ENCODE data around the gene CSNK2A2.

CSNK2A2 gene

DNA sequence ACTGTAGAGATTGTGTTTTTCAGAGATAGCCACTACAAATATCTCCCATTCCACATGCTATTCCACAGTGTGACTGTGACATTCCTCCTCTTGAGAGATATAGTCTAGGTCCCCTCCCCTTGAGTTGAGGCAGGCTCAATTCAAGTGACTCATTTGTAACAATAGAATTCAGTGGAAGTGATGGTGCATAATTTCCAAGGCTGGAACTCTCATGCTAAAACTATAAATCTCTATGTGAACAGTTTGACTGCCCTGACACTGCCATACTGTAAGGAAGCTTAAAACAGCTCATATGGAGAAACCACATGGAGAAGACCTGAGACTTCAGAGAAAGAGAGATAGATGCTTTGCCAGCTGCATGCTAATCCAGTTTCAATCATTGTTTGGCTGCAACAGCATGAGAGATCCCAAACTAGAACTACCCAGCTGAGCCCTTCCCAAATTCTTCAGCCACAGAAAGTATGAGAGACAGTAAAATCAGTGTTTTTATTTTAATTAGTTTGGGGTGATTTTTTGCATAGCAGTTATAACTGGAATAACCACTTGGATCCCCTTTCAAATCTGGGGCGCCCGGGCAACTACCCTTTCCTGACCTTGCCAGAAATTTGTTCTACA, 19.5 kb upstream of the CSNK2A2 start:
- TF ChIP-seq, protein P1, sequence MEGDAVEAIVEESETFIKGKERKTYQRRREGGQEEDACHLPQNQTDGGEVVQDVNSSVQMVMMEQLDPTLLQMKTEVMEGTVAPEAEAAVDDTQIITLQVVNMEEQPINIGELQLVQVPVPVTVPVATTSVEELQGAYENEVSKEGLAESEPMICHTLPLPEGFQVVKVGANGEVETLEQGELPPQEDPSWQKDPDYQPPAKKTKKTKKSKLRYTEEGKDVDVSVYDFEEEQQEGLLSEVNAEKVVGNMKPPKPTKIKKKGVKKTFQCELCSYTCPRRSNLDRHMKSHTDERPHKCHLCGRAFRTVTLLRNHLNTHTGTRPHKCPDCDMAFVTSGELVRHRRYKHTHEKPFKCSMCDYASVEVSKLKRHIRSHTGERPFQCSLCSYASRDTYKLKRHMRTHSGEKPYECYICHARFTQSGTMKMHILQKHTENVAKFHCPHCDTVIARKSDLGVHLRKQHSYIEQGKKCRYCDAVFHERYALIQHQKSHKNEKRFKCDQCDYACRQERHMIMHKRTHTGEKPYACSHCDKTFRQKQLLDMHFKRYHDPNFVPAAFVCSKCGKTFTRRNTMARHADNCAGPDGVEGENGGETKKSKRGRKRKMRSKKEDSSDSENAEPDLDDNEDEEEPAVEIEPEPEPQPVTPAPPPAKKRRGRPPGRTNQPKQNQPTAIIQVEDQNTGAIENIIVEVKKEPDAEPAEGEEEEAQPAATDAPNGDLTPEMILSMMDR (IDR thresholded peaks at IDR 0.05; ENCODE audit: low read depth, low read length, missing control alignments), result no peak
- H3K4me3 ChIP-seq (ENCODE audit: low read depth, low read length), result no peak overlapping the region
- DNase-seq (ENCODE audit: low read depth), result no peak

DNA sequence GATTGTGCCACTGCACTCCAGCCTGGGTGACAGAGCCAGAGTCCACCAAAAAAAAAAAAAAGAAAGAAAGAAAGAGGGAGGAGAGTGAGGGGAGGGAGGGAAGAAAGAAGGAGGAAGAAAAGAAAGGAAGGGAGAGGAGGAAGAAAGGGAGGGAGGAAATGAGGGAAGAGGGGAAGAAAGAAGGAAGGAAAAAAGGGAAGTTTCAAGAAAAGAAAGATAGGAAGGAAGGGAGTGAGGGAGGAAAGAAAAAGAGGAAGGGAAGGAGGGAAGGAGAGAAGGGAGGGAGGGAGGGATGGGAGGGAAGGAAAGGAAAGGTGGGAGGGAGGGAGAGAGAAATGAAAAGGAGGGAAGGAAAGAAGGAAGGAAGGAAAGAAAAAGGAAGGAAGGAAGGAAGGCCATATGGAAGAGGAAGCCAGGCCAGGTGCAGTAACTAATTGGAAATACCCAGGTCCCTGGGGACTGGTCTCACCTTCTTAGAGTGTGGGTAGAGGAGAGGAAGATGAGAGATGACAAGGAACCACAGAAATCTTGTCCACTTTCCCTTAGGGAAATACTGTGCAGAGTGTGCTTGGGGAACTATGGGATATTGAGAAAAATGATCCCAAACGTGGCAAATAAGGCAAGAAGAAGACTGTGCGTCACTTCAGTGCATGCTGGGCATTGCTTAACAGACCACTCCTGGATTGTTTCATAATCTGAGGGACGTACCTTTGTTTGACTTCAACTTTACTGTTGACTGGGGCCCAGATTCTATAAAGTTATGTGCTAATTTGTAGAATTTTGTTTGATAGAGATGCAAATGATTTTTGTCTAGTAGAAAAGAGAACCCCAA, 15.1 kb upstream of the CSNK2A2 start:
- no peak overlapping the region for H3K4me3 ChIP-seq (ENCODE audit: low read depth, low read length)
- no peak for DNase-seq (ENCODE audit: low read depth)
- TF ChIP-seq, protein P1 (IDR thresholded peaks at IDR 0.05; ENCODE audit: low read depth, low read length, missing control alignments), result no peak

DNA sequence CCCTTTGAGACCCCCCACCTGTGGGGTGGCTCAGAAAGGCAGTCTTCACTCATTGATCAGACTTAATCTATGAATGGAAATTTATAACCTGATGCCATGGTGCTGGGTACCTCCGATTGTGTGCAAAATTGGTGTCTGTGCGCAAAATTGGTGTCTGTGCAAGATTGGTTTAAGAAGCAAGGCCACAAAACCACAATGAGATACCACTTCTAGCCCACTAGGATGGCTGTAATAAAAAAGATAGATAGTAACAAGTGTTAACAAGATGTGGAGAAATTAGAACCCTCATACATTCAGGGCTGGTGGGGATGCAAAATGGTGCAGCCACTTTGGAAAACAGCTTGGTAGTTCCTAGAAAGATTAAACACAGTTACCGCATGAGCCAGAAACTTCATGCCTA, 13.9 kb upstream of the CSNK2A2 start:
- no peak overlapping the region for H3K4me3 ChIP-seq (ENCODE audit: low read depth, low read length)
- TF ChIP-seq, protein P1 (IDR thresholded peaks at IDR 0.05; ENCODE audit: low read depth, low read length, missing control alignments), result no peak
- no peak for DNase-seq (ENCODE audit: low read depth)

DNA sequence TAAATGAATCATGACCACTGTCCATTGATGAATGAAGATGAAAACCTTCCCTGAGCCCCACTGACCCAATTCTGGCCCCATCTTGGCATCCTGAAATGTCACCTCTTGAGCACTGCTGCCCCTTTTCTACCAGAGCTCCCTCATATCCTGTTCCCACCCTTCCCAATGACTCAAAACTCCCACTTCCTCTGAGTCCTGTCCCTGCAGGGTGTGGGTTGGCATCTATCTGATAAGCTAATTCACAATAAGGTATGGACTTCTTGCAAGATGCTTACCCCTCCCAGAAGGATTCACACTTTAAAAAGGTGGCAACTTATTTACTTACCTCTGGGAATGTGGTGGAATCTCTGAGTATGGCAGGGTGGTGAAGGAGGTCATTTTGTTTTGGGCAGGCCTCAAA, 13.3 kb upstream of the CSNK2A2 start:
- TF ChIP-seq, protein P1 (IDR thresholded peaks at IDR 0.05; ENCODE audit: low read depth, low read length, missing control alignments), result no peak
- no peak for DNase-seq (ENCODE audit: low read depth)
- no peak overlapping the region for H3K4me3 ChIP-seq (ENCODE audit: low read depth, low read length)

DNA sequence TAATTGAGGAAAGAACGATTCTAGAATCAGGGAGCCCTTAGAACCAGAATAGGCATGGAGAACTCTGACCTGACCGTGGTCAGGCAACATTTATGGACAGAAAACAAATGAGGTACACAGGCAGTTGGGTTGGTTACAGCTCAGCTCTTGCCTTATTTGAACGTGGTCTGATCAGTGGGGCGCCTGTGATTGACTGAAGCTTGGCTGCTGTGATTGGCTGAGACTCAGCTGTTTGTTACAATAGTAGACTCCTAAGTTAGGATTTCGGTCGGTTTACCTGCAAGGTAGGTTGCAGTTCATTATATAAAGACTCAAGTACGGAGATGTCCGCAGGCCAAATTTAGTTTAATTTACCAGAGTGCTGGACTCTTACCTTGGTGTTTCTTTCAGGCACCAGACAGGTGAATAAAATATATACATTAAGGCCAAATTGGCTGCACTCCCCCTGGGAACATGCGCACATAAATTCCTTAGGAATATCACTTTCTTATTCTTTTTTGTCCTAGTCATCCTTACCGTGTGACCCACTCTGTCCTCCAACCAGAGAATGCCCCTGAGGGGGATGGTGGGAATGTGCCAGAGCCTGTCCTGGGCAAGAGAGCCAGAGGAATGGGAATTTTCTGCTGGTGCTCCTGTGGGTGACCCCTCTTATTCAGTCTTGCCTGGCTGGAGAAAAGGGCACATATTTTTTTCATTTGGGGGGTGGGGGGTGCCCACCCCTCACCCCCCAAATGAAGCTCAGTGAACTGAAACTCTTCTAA, 7.5 kb upstream of the CSNK2A2 start:
- H3K4me3 ChIP-seq (ENCODE audit: low read depth, low read length), result no peak overlapping the region
- no peak for DNase-seq (ENCODE audit: low read depth)
- TF ChIP-seq, protein P1 (IDR thresholded peaks at IDR 0.05; ENCODE audit: low read depth, low read length, missing control alignments), result no peak

DNA sequence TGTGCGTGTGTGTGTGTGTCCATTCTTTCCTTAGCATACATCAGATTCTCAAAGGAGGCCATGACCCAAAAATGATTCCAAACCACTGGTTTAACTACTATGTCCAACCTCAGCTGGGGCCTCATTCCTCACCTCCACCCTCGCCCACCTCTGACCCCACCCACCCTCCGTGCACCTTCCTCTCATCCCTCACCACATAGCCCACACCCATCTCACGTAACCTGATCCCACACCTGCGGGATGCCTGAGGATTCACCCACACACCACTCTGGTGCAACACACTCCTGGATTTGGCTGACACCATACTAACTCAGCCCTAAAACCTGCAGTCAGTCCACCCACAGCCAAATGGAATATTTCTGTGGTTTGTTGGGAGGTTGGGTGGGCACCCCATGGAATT, 3.3 kb upstream of the CSNK2A2 start:
- no peak overlapping the region for H3K4me3 ChIP-seq (ENCODE audit: low read depth, low read length)
- TF ChIP-seq, protein P1 (IDR thresholded peaks at IDR 0.05; ENCODE audit: low read depth, low read length, missing control alignments), result no peak
- DNase-seq (ENCODE audit: low read depth), result no peak
